ENCODE data around the gene RPRD1B.

DNA sequence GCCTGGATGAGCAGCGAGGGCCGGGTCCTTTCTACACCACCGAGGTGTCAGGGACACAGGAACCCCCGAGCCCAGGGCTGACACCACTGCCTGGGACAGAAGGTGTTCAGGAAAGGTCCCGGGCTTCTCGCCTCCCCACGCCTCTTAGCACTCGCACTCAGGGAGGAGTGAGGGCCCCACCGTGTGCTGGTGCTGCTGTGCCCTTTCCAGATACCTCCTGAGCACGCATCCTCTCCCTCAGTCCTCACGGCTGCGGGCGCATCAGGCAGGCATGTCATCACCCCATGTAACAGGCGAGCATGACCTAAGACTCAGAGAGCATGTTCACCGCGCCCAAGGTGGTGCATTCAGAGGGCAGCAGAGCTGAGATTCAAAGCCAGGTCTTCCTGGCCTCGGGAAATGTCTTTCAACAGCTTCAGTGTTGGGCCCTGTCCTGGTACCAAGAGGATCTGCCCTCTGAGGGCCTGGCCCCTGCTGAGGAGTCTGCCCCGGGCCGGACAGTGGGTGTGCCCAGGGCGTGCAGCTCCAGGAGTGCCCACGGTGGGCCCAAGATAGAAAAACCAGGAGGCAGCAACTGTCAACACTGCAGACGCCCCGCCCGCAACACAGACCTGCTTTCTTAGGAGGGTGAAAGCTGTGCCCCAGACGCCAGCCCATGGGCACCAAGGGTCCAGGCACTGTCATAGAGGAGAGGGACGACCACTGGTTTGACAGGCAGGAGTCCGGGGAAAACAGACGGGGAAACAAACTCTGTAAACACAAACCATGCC is 102.3 kb downstream of the RPRD1B start:
- TF ChIP-seq CTCF (IDR thresholded peaks at IDR 0.05) (no peak), POLR2A (IDR thresholded peaks at IDR 0.05) (no peak), POLR2AphosphoS5 (IDR thresholded peaks at IDR 0.05) (no peak)
